Measurements from ENCODE around the gene ITPR2.

- TF ChIP-seq POLR2A (IDR thresholded peaks at IDR 0.05; ENCODE audit: low read depth, low read length): no peak
- no peak for TF ChIP-seq POLR2AphosphoS5 (IDR thresholded peaks at IDR 0.05; ENCODE audit: low read depth, low read length)
Measured at GRCh38 chr12:26534071-26534470, 298.9 kb downstream of the ITPR2 start.

Measured in GM12892 (cell line).